K562 (cell line): Measurements from ENCODE around the gene PPCDC. TPM values are rescaled to one million over a fixed set of nuclear protein-coding genes. Genes with fewer than 3 reads are reported as not detected.

Source experiments
- BHLHE40 ChIP-seq: IDR thresholded peaks from 2 replicates; pipeline ENCODE4 v1.6.1; 2011; ENCODE audit warnings: low read length, improper control_type of control experiment
- HEY1 ChIP-seq: fragments of 250-450 bp; sonication (Bioruptor Pico); IDR thresholded peaks from 2 replicates; pipeline ENCODE4 v1.5.0; 2020; ENCODE audit warnings: mild to moderate bottlenecking, moderate library complexity, borderline replicate concordance
- HMBOX1 ChIP-seq: sonication (generic); IDR thresholded peaks from 2 replicates; pipeline ENCODE4 v1.6.1; 2016
- NEUROD1 ChIP-seq: fragments of 150-350 bp; IDR thresholded peaks from 2 replicates; pipeline ENCODE4 v1.6.1; 2014; ENCODE audit warnings: borderline replicate concordance, low read length, low read depth; ENCODE audit not compliant: partially characterized antibody
- POLR2G ChIP-seq: fragments of 200-400 bp; formaldehyde crosslinking; IDR thresholded peaks from 2 replicates; pipeline ENCODE4 v1.6.1; 2017; ENCODE audit warnings: low read depth, mild to moderate bottlenecking, antibody characterized with exemption, low read length, moderate library complexity
- PRPF4 ChIP-seq: fragments of 200-400 bp; formaldehyde crosslinking; IDR thresholded peaks from one replicate; pipeline ENCODE4 v1.6.1; 2017; ENCODE audit warnings: low read length, low read depth, mild to moderate bottlenecking; ENCODE audit not compliant: insufficient read depth, poor library complexity, severe bottlenecking
- RB1 ChIP-seq: fragments of 450-650 bp; IDR thresholded peaks from 2 replicates; pipeline ENCODE4 v1.6.1; 2017; ENCODE audit warnings: low read depth, mild to moderate bottlenecking
- RBFOX2 ChIP-seq: fragments of 200-400 bp; formaldehyde crosslinking; IDR thresholded peaks from 2 replicates; pipeline ENCODE4 v1.6.1; 2017; ENCODE audit warnings: low read depth, mild to moderate bottlenecking, low read length, moderate library complexity
- SMARCA4 ChIP-seq: fragments of 450-650 bp; IDR thresholded peaks from 2 replicates; pipeline ENCODE4 v1.6.1; 2016
- SMARCA5 ChIP-seq: fragments of 450-650 bp; IDR thresholded peaks from 2 replicates; pipeline ENCODE4 v1.6.1; 2016
- TEAD4 ChIP-seq, 2 experiments: sonication (generic) in 1 of 2; formaldehyde crosslinking in 1 of 2; IDR thresholded peaks; 2 replicates each; pipeline versions ENCODE4 v1.6.1 to v1.8.0; 2012 to 2022; ENCODE audit warnings: borderline replicate concordance in 1 of 2, inconsistent platforms in 1 of 2, low read length in 1 of 2, mild to moderate bottlenecking in 1 of 2, missing genetic modification reagents in 1 of 2
- TOE1 ChIP-seq, 2 experiments: fragments of 450-650 bp in 1 of 2; sonication (generic) in 1 of 2; formaldehyde crosslinking in 1 of 2; IDR thresholded peaks; 2 replicates each; pipeline versions ENCODE4 v1.7.1 to v1.8.0; 2016 to 2022; ENCODE audit warnings: borderline replicate concordance in 2 of 2, mild to moderate bottlenecking in 2 of 2, antibody characterized with exemption in 1 of 2, inconsistent platforms in 1 of 2, low read depth in 1 of 2, missing genetic modification reagents in 1 of 2, moderate library complexity in 1 of 2
- ZC3H8 ChIP-seq: fragments of 450-650 bp; IDR thresholded peaks from 2 replicates; pipeline ENCODE4 v1.6.1; 2017
- polyA plus RNA-seq, 8 experiments: library from polyadenylated mRNA; depleted of rRNA in 4 of 8; stranded (reverse) in 5 of 8; unstranded in 3 of 8; fragments of >200 nt; fragmentation: Nextera tagmentation in 2 of 8; fragmentation: Illumina TruSeq in 1 of 8; extraction: Ambion mirVana in 2 of 8; extraction: Trizol in 1 of 8; gene quantifications; 2 replicates each; pipeline versions ENCODE4 v1.2.1 to v1.2.3, GENCODE V29; 2011 to 2014; ENCODE audit warnings: inconsistent platforms in 1 of 8, missing spikeins in 1 of 8
- total RNA-seq, 7 experiments: library from RNA; depleted of rRNA in 6 of 7; stranded (reverse); fragments of >200 nt in 6 of 7; fragmentation: Illumina TruSeq in 2 of 7; extraction: Trizol in 2 of 7; gene quantifications; 2 replicates each; pipeline versions ENCODE4 v1.2.1 to v1.2.3, GENCODE V29; 2011 to 2021; ENCODE audit warnings: low replicate concordance in 1 of 7
- TF ChIP-seq, protein P1 (sequence below): sonication (generic); formaldehyde crosslinking; IDR thresholded peaks from 2 replicates; pipeline ENCODE4 v1.8.0; 2022; ENCODE audit warnings: mild to moderate bottlenecking, missing genetic modification reagents, borderline replicate concordance
- TF ChIP-seq, protein P2 (sequence below): sonication (generic); formaldehyde crosslinking; IDR thresholded peaks from 2 replicates; pipeline ENCODE4 v1.9.0; 2022; ENCODE audit warnings: mild to moderate bottlenecking, missing genetic modification reagents
- TF ChIP-seq, protein P3 (sequence below): sonication (generic); formaldehyde crosslinking; IDR thresholded peaks from 2 replicates; pipeline ENCODE4 v1.9.0; 2022; ENCODE audit warnings: mild to moderate bottlenecking, missing genetic modification reagents

The PPCDC gene
- total and polyA plus RNA-seq, 9 of the 15 experiments (the other 6 are each of a cell fraction or from before 2014, with no cell fraction given): 10.9 to 53.6 (median 16.7) TPM

- TF ChIP-seq BHLHE40 (peak; percentile 20; the same call in 1 of the 2 replicates), SMARCA5 (no peak), NEUROD1 (peak; percentile 49), ZC3H8 (no peak), SMARCA4 (no peak), HEY1 (CRISPR knock-in tag) (no peak), POLR2G (no peak), HMBOX1 (no peak), PRPF4 (no peak), RB1 (peak; percentile 82), RBFOX2 (peak; percentile 17; the same call in 1 of the 2 replicates), TEAD4 (IDR thresholded peaks at IDR 0.05; ENCODE audit: low read length) (peak; percentile 30; the same call in 1 of the 2 replicates), TEAD4 (CRISPR knock-in tag; IDR thresholded peaks at IDR 0.05; ENCODE audit: borderline replicate concordance) (no peak), TOE1 (IDR thresholded peaks at IDR 0.05; ENCODE audit: borderline replicate concordance) (peak; percentile 68; the same call in 1 of the 2 replicates), TOE1 (CRISPR knock-in tag; IDR thresholded peaks at IDR 0.05; ENCODE audit: borderline replicate concordance, low read depth) (0 out of 2 replicates have a peak, but pooled peaks have one; percentile 55)
- TF ChIP-seq, protein P1, sequence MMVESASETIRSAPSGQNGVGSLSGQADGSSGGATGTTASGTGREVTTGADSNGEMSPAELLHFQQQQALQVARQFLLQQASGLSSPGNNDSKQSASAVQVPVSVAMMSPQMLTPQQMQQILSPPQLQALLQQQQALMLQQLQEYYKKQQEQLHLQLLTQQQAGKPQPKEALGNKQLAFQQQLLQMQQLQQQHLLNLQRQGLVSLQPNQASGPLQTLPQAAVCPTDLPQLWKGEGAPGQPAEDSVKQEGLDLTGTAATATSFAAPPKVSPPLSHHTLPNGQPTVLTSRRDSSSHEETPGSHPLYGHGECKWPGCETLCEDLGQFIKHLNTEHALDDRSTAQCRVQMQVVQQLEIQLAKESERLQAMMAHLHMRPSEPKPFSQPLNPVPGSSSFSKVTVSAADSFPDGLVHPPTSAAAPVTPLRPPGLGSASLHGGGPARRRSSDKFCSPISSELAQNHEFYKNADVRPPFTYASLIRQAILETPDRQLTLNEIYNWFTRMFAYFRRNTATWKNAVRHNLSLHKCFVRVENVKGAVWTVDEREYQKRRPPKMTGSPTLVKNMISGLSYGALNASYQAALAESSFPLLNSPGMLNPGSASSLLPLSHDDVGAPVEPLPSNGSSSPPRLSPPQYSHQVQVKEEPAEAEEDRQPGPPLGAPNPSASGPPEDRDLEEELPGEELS (CRISPR knock-in tag): no peak
- TF ChIP-seq, protein P2, sequence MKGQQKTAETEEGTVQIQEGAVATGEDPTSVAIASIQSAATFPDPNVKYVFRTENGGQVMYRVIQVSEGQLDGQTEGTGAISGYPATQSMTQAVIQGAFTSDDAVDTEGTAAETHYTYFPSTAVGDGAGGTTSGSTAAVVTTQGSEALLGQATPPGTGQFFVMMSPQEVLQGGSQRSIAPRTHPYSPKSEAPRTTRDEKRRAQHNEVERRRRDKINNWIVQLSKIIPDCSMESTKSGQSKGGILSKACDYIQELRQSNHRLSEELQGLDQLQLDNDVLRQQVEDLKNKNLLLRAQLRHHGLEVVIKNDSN: peak; percentile 86
- TF ChIP-seq, protein P3, sequence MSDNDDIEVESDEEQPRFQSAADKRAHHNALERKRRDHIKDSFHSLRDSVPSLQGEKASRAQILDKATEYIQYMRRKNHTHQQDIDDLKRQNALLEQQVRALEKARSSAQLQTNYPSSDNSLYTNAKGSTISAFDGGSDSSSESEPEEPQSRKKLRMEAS (CRISPR knock-in tag): peak; percentile 88
Measured at GRCh38 chr15:75029378-75030022, 6.1 kb downstream of the PPCDC start (continued).
